OCI-LY7 (cell line): ENCODE results near the gene FNDC10.

Source experiments
- CTCF ChIP-seq: fragments of 200-600 bp; sonication (generic); conservative IDR thresholded peaks from 2 replicates; pipeline ENCODE4 v1.5.1; 2014; ENCODE audit warnings: mild to moderate bottlenecking, antibody characterized with exemption, low read length, moderate library complexity, mixed read lengths
- EZH2phosphoT487 ChIP-seq: fragments of 200-600 bp; sonication (generic); IDR thresholded peaks from 2 replicates; pipeline ENCODE4 v1.6.1; 2018; ENCODE audit warnings: low read depth, borderline replicate concordance, mild to moderate bottlenecking, mixed run types, antibody characterized with exemption, low read length, moderate library complexity, mixed read lengths

- TF ChIP-seq CTCF, result no peak
- TF ChIP-seq EZH2phosphoT487, result no peak
Measured at GRCh38 chr1:1563688-1564087, 36.2 kb downstream of the FNDC10 start.
